ENCODE data around the gene IL36RN. TPM values are rescaled to one million over a fixed set of nuclear protein-coding genes. Genes with fewer than 3 reads are reported as not detected.

IL36RN gene
- not detected for total RNA-seq

DNA sequence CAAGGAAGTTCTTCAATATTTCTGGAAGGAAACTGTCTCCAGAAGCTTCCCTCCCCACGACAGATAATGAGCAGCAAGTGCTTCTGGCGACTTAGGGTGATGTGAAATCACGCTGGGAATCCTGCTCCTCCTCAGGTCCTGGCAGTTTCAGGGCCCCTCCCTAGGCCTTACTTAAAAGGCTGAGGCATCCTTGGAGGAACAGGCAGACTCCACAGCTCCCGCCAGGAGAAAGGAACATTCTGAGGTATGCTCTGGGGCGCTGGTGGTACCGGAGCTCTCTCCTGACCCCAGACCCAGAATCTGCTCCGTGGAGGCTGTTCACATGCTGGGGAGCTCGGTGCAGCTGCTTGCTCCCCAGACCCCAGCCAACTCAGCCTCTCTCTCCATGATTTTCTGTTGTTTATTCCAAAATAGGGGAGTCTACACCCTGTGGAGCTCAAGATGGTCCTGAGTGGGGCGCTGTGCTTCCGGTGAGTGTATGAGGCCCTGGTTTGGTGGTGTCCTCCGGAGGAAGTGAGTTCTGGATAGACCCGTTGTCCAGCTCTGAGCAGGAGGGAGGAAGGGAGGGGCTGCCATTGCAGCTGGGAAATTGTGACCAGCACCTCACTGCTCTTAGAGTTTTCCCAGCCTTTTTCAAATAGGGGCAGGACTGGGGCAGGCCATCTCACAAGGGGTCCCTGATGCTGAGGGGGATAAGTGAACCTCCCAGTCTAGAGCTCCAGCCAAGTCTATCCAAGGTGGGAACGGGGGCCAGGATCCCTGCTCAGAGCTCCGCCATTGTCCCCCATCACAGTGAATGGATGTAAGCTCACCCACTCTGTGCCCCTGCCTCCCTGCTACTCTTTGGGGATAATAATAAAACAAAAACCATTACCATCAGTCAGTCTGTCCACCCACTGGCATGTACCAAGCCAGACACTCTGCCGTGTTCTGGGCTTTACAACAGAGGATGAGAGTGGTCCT lies at the start of gene IL36RN:
Gene IL36RN (plus strand): TSS at position 201 of the 963 bp plus-strand sequence. CDS start 241 bp downstream, at position 442.
- no peak for ATAC-seq
- ChIA-PET POLR2A (interaction anchor here (0.9 kb wide), 1 partner anchor 8 kb away, joined by 4 read pairs; no protein-coding TSS in a partner anchor), CTCF (interaction anchor here (3.0 kb wide), 1 partner anchor 21 kb away, joined by 11 read pairs; no protein-coding TSS in a partner anchor)
- Mint-ChIP-seq H3K27ac (no peak within 1 kb of the TSS), H3K9me3 (peaks cover 18% of the 10 kb centered on the region), H3K36me3 (ENCODE audit: low read depth) (peaks cover 6% of the 10 kb centered on the region), H3K4me3 (no peak within 1 kb of the TSS), H3K4me1 (ENCODE audit: low read depth) (peaks cover 8% of the 10 kb centered on the region), H3K27me3 (peaks cover 3% of the 10 kb centered on the region)
- intact Hi-C loops (cut with micrococcal nuclease): no loop called here
- no peak for DNase-seq
- TF ChIP-seq, protein P1, sequence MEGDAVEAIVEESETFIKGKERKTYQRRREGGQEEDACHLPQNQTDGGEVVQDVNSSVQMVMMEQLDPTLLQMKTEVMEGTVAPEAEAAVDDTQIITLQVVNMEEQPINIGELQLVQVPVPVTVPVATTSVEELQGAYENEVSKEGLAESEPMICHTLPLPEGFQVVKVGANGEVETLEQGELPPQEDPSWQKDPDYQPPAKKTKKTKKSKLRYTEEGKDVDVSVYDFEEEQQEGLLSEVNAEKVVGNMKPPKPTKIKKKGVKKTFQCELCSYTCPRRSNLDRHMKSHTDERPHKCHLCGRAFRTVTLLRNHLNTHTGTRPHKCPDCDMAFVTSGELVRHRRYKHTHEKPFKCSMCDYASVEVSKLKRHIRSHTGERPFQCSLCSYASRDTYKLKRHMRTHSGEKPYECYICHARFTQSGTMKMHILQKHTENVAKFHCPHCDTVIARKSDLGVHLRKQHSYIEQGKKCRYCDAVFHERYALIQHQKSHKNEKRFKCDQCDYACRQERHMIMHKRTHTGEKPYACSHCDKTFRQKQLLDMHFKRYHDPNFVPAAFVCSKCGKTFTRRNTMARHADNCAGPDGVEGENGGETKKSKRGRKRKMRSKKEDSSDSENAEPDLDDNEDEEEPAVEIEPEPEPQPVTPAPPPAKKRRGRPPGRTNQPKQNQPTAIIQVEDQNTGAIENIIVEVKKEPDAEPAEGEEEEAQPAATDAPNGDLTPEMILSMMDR (IDR thresholded peaks at IDR 0.05): no peak

DNA sequence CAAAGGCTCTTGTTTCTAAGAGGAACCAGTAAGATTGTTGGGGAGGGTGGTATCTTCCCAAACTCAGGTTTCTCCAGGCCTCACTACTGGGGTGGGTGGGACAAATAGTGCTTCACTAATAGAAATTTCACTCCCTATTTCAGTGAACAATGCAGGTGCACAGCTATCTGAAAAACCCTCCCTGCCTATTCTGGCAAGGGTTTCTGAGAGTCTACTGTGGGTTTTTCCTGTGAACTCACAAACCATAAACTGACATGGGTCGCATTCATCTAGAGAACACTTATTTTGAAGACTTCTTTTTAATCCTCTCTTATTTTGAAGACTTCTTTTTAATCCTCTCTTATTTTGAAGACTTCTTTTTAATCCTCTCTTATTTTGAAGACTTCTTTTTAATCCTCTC lies 49.4 kb upstream of the IL36RN start:
- CTCF ChIA-PET: no interaction called here

DNA sequence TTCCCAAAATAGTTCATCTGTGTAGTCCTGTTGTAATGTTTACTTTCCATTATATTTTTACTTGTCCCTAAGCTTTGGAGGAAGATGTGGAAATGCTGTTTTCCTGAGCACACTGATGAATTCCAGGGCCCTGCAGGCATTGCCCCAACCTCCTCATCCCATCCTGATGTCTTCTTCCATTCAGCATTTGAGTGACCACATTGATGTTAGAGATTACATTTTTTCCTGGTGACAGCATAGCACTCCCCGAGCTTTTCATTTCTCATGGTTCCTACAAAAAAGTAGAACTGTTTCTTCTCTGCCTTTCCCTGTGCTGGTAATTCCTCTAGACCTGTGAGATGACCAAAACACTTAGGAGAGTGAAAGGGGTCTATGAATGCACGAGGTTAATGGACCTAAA lies 48.9 kb upstream of the IL36RN start:
- TF ChIP-seq, protein P1 (IDR thresholded peaks at IDR 0.05): no peak
- Mint-ChIP-seq H3K27ac (no peak overlapping the region), H3K27me3 (no peaks in the 10 kb centered on the region), H3K36me3 (ENCODE audit: low read depth) (no peaks in the 10 kb centered on the region), H3K4me3 (no peak overlapping the region), H3K4me1 (ENCODE audit: low read depth) (peaks cover 10% of the 10 kb centered on the region), H3K9me3 (no peaks in the 10 kb centered on the region)
- ChIA-PET POLR2A (interaction anchor here (0.7 to 1.2 kb wide), 3 partner anchors 17 to 65 kb away, joined by 3 to 4 read pairs (median 3); no protein-coding TSS in a partner anchor), CTCF (no interaction called here)
- ATAC-seq (no peak), DNase-seq (no peak)
- intact Hi-C loops (cut with micrococcal nuclease): no loop called here

More for the DNA sequence above, 49.4 kb upstream of the IL36RN start:
- Mint-ChIP-seq H3K9me3 (no peaks in the 10 kb centered on the region), H3K27ac (no peak overlapping the region), H3K4me3 (no peak overlapping the region), H3K27me3 (no peaks in the 10 kb centered on the region), H3K4me1 (ENCODE audit: low read depth) (peaks cover 10% of the 10 kb centered on the region), H3K36me3 (ENCODE audit: low read depth) (no peaks in the 10 kb centered on the region)
- intact Hi-C loops (cut with micrococcal nuclease): no loop called here
- DNase-seq (no peak), ATAC-seq (no peak)
- TF ChIP-seq, protein P1 (IDR thresholded peaks at IDR 0.05): no peak
- POLR2A ChIA-PET: interaction anchor here (0.7 to 1.2 kb wide), 3 partner anchors 17 to 65 kb away, joined by 3 to 4 read pairs (median 3); no protein-coding TSS in a partner anchor

DNA sequence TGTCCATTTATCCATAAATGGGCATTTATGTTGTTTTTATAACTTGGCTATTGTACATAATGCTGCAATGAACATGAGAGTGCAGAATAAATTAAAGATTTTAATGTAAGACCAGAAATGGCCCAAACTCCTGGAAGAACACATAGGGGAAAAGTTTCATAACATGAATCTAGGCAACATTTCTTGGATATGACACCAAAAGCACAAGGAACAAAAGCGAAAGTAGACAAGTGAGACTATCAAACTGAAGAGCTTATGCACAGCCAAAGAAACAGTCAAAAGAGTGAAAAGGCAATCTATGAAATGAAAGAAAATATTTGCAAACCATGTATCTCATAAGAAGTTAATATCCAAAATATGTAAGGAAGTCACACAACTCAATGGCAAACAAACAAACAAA lies 47.9 kb upstream of the IL36RN start:
- no peak overlapping the region for H3K27ac Mint-ChIP-seq
- H3K4me3 Mint-ChIP-seq: no peak overlapping the region
- intact Hi-C loops (cut with micrococcal nuclease): no loop called here
- TF ChIP-seq, protein P1 (IDR thresholded peaks at IDR 0.05): no peak
- no peaks in the 10 kb centered on the region for H3K9me3 Mint-ChIP-seq
- peaks cover 16% of the 10 kb centered on the region for H3K4me1 Mint-ChIP-seq (ENCODE audit: low read depth)
- H3K36me3 Mint-ChIP-seq (ENCODE audit: low read depth): no peaks in the 10 kb centered on the region
- DNase-seq (no peak), ATAC-seq (no peak)
- POLR2A ChIA-PET: no interaction called here
- CTCF ChIA-PET: no interaction called here
- no peaks in the 10 kb centered on the region for H3K27me3 Mint-ChIP-seq
